Body of pancreas (tissue), 4 donors: ENCODE measurements around the gene ATG4D. TPM values are rescaled to one million over a fixed set of nuclear protein-coding genes. Genes with fewer than 3 reads are reported as not detected.
"Not testable (repeated sequence)": the region's sequence is repeated elsewhere in the genome, so short reads cannot be mapped to it uniquely, and the experiment has no call there.

ENCODE experiments used
- ATAC-seq: fragments of 150-250 bp; one replicate; pipeline ENCODE4 v1.9.1; 2016
- DNase-seq, 4 donors: peaks; one replicate each; pipeline ENCODE4 v3.0.0-alpha.2; 2019
- H3K27ac ChIP-seq, 4 donors: fragments of 200-600 bp; sonication (generic); 1 replicate in 3 of 4; 2 replicates in 1 of 4; pipeline versions ENCODE4 v1.5.1 to v1.6.1; 2016 to 2019; ENCODE audit warnings: mild to moderate bottlenecking in 1 of 4, mixed read lengths in 1 of 4, moderate library complexity in 1 of 4
- H3K27me3 ChIP-seq, 2 donors: fragments of 200-600 bp; sonication (generic); one replicate each; pipeline ENCODE4 v1.6.0; 2016; ENCODE audit warnings: mild to moderate bottlenecking in 1 of 2
- H3K36me3 ChIP-seq, 2 donors: fragments of 200-600 bp; sonication (generic); replicated peaks in 1 of 2; 2 replicates each; pipeline ENCODE4 v1.5.1; 2016; ENCODE audit warnings: low read depth in 2 of 2; ENCODE audit not compliant: insufficient read depth in 1 of 2
- H3K4me1 ChIP-seq: fragments of 200-600 bp; sonication (generic); one replicate; pipeline ENCODE4 v1.6.0; 2016
- H3K4me3 ChIP-seq, 2 donors: fragments of 200-600 bp; sonication (generic); 1 replicate in 1 of 2; 2 replicates in 1 of 2; pipeline ENCODE4 v1.5.1; 2016 to 2019
- H3K9me3 ChIP-seq, 3 donors: fragments of 200-600 bp; sonication (generic); 1 replicate in 2 of 3; 2 replicates in 1 of 3; pipeline ENCODE4 v1.5.1; 2016
- POLR2A ChIP-seq, 3 donors: fragments of 450-650 bp; IDR thresholded peaks; one replicate each; pipeline ENCODE4 v1.6.1; 2016; ENCODE audit warnings: antibody characterized with exemption in 3 of 3, mild to moderate bottlenecking in 2 of 3
- WGBS, 2 donors: methylation state at CpG; one replicate each; pipeline ENCODE4 v1.1.5; 2017; 5-methylcytosine and 5-hydroxymethylcytosine counted together
- intact Hi-C: fragments of 100-400 bp; cut with DNase I; formaldehyde crosslinking; loops from one replicate; pipeline ENCODE4 v1.15.1; 2023
- total RNA-seq, 2 donors: library from RNA; depleted of rRNA; stranded (reverse); fragments of >200 nt; gene quantifications; one replicate each; pipeline ENCODE4 v1.1.0, GENCODE V29; 2016
- TF ChIP-seq, protein P1 (sequence below), 7 experiments: fragments of 450-650 bp in 4 of 7; fragments of 200-600 bp in 3 of 7; sonication (generic) in 3 of 7; IDR thresholded peaks; one replicate each; pipeline ENCODE4 v1.5.1; 2016 to 2019; ENCODE audit warnings: antibody characterized with exemption in 7 of 7

Gene ATG4D
- total RNA-seq, 2 donors from 2014 or later, result 20.4 to 23.3 TPM

DNA sequence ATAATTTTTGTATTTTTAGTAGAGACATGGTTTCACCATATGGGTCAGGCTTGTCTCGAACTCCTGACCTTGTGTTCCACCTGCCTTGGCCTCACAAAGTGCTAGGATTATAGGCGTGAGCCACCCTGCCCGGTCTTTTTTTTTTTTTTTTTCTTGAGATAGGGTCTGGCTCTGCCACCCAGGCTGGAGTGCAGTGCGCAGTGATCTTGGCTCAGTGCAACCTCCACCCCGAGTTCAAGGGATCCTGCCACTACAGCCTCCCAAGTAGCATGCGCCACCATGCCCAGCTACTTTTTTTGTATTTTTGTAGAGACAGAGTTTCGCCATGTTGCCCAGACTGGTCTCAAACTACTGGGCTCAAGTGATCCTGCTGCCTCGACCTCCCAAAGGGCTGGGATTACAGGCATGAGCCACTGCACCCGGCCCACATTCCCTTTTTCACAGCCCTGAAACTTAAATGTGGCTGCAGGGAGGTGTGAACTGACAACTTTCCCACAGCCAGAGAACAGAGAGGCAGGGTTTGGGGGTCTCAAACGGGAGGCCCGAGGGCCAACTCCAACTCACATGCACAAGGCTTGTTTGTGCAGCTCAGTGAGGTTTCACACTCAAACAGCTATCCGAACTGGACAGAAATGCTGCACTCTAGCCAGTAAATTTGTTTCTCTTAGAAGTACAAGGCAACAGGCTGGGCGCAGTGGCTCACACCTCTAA is 22.1 kb upstream of the ATG4D start:
- DNase-seq, result peak; percentile 38 to 61 (median 48)
- H3K27me3 ChIP-seq, result no peaks in the 10 kb centered on the region
- ATAC-seq, result peak; percentile 19

DNA sequence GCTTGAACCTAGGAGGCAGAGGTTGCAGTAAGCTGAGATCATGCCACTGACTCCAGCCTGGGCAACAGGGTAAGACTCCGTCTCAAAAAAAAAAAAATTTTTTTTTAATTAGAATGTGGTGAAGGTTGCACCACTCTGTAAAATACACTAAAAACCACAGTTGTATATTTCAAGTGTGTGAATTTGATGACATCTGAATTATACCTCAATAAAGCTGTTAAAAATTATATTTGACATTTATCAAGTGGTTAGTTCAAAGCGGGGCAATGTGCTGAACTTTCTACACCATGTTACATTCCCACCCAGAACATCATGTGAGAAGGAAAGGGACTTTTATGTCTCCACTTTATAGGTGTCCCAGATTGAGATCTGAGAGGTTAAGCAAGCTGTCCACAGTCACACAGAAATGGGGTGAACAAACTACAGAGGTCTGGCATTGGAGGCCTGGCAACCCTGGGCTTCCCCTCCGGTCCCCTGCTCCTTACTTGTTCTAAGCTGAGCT is 20.5 kb upstream of the ATG4D start:
- H3K9me3 ChIP-seq, result no peaks in the 10 kb centered on the region
- intact Hi-C loops, result no loop called here
- WGBS, 2 donors, result 65 to 68% methylated on average over 3 of the region's 3 CpGs
- H3K36me3 ChIP-seq, result no peaks in the 10 kb centered on the region
- ATAC-seq, result no peak
- no peak overlapping the region for H3K4me3 ChIP-seq
- no peaks in the 10 kb centered on the region for H3K27me3 ChIP-seq
- no peak for DNase-seq
- H3K27ac ChIP-seq, result peak overlapping the region in 3 of 4 donors; percentile 91 to 96 (median 92)
- TF ChIP-seq POLR2A (IDR thresholded peaks at IDR 0.05), result no peak
- TF ChIP-seq, protein P1, sequence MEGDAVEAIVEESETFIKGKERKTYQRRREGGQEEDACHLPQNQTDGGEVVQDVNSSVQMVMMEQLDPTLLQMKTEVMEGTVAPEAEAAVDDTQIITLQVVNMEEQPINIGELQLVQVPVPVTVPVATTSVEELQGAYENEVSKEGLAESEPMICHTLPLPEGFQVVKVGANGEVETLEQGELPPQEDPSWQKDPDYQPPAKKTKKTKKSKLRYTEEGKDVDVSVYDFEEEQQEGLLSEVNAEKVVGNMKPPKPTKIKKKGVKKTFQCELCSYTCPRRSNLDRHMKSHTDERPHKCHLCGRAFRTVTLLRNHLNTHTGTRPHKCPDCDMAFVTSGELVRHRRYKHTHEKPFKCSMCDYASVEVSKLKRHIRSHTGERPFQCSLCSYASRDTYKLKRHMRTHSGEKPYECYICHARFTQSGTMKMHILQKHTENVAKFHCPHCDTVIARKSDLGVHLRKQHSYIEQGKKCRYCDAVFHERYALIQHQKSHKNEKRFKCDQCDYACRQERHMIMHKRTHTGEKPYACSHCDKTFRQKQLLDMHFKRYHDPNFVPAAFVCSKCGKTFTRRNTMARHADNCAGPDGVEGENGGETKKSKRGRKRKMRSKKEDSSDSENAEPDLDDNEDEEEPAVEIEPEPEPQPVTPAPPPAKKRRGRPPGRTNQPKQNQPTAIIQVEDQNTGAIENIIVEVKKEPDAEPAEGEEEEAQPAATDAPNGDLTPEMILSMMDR (IDR thresholded peaks at IDR 0.05), result no peak
- H3K4me1 ChIP-seq, result peaks cover 41% of the 10 kb centered on the region

More for the DNA sequence above, 22.1 kb upstream of the ATG4D start:
- WGBS, 2 donors, result 34 to 37% methylated on average over 11 to 13 of the region's 13 CpGs
- Histone ChIP-seq H3K36me3 (no peaks in the 10 kb centered on the region), H3K4me1 (peaks cover 57% of the 10 kb centered on the region), H3K9me3 (no peaks in the 10 kb centered on the region), H3K27ac (peak overlapping the region; percentile 91 to 96 (median 93)), H3K4me3 (no peak overlapping the region)
- intact Hi-C loops, result no loop called here
- TF ChIP-seq, protein P1 (IDR thresholded peaks at IDR 0.05), result no peak
- no peak for TF ChIP-seq POLR2A (IDR thresholded peaks at IDR 0.05)

DNA sequence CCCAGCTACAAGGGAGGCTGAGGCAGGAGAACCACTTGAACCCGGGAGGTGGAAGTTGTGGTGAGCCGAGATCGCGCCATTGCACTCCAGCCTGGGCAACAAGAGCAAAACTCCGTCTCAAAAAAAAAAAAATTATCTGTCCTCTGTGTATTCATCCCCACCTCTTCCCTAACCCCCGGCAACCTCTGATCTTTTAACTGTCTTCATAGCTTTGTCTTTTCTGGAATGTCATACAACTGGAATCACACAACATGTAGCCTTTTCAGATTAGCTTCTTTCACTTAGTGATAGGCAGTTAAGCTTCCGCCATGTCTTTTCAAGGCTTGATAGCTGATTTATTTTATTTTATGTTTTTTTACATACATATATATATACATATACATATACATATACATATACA is 18.1 kb upstream of the ATG4D start:
- intact Hi-C loops, result no loop called here
- TF ChIP-seq POLR2A (IDR thresholded peaks at IDR 0.05), result no peak
- TF ChIP-seq, protein P1 (IDR thresholded peaks at IDR 0.05), result no peak
- 88 to 94% methylated on average over 7 of the region's 7 CpGs for WGBS, 2 donors
- no peaks in the 10 kb centered on the region for H3K27me3 ChIP-seq
- H3K4me3 ChIP-seq, result no peak overlapping the region
- H3K9me3 ChIP-seq, result no peaks in the 10 kb centered on the region
- no peak for ATAC-seq
- no peak overlapping the region for H3K27ac ChIP-seq
- no peaks in the 10 kb centered on the region for H3K36me3 ChIP-seq
- H3K4me1 ChIP-seq, result peaks cover 16% of the 10 kb centered on the region
- no peak for DNase-seq

DNA sequence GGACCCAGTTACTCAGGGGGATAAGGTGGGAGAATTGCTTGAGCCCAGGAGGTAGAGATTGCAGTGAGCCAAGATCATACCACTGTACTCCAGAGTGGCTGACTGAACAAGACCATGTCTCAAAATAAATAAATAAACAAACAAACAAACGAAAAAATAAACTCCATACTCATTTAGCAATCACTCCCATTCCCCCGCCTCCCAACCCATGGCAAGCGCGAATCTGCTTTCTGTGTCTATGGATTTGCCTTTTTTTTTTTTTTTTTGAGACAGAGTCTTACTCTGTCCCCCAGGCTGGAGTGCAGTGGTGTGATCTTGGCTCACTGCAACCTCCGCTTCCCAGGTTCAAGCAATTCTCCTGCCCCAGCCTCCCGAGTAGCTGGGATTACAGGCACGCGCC is 16.8 kb upstream of the ATG4D start:
- H3K27me3 ChIP-seq, H3K27ac ChIP-seq, intact Hi-C loops, H3K4me3 ChIP-seq, H3K4me1 ChIP-seq, H3K9me3 ChIP-seq, DNase-seq, H3K36me3 ChIP-seq, ATAC-seq: not testable (repeated sequence)
- WGBS, 2 donors, result 90 to 94% methylated on average over 8 of the region's 8 CpGs

DNA sequence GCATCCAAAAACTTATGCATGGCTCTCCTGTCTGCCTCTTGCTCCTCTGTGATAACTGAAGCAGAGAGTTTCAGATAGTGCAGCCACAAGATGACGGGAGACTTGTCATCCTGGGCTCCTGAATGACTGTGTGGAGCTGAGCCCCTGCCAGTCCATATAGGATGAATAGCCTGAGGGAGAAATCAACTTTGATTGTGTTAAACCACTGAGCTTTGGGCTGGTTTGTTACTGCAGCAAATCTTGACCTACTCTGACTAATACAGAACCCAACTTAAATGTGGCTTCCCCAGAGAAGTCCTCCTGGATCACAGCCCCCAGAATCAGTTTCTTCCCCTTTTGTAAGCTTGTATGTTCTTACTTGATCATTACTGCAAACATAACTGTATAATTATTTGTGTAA is 11.2 kb upstream of the ATG4D start:
- 100% methylated on average over 1 of the region's 1 CpG for WGBS, 2 donors
- Histone ChIP-seq H3K9me3 (no peaks in the 10 kb centered on the region), H3K27ac (no peak overlapping the region), H3K4me3 (no peak overlapping the region), H3K27me3 (no peaks in the 10 kb centered on the region), H3K4me1 (no peaks in the 10 kb centered on the region), H3K36me3 (no peaks in the 10 kb centered on the region)
- no peak for DNase-seq
- intact Hi-C loops, result no loop called here
- TF ChIP-seq POLR2A (IDR thresholded peaks at IDR 0.05), result no peak
- TF ChIP-seq, protein P1 (IDR thresholded peaks at IDR 0.05), result no peak
- no peak for ATAC-seq
